Measurements from ENCODE around the gene CSTF3.

The CSTF3 gene

DNA sequence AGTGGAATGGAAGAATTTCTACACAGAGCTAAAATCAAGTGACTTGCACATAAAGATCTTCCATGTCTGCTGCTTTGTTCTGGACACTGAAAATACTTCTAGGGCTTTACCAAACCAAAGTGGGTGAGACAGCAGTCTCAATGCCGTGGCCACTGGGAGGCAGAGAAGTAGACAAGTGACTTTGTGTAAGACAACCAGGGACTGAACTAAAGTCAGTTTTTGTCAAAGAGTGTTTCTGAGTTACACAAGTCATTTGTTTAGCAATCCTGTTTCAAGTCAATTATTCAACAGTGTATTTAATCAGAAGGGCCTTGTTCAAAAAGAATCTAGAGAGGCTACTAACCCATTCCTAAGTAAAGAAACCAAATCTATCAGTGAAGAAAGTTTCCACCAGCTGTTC, 75.3 kb downstream of the CSTF3 start:
- TF ChIP-seq, protein P1, sequence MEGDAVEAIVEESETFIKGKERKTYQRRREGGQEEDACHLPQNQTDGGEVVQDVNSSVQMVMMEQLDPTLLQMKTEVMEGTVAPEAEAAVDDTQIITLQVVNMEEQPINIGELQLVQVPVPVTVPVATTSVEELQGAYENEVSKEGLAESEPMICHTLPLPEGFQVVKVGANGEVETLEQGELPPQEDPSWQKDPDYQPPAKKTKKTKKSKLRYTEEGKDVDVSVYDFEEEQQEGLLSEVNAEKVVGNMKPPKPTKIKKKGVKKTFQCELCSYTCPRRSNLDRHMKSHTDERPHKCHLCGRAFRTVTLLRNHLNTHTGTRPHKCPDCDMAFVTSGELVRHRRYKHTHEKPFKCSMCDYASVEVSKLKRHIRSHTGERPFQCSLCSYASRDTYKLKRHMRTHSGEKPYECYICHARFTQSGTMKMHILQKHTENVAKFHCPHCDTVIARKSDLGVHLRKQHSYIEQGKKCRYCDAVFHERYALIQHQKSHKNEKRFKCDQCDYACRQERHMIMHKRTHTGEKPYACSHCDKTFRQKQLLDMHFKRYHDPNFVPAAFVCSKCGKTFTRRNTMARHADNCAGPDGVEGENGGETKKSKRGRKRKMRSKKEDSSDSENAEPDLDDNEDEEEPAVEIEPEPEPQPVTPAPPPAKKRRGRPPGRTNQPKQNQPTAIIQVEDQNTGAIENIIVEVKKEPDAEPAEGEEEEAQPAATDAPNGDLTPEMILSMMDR (IDR thresholded peaks at IDR 0.05; ENCODE audit: low read depth, low read length), result no peak
- DNase-seq, result no peak
- Histone ChIP-seq H3K27me3 (no peaks in the 10 kb centered on the region), H3K9me3 (no peaks in the 10 kb centered on the region), H3K4me3 (ENCODE audit: low read depth, low read length) (no peak overlapping the region), H3K4me1 (no peaks in the 10 kb centered on the region), H3K36me3 (peaks cover 4% of the 10 kb centered on the region)

DNA sequence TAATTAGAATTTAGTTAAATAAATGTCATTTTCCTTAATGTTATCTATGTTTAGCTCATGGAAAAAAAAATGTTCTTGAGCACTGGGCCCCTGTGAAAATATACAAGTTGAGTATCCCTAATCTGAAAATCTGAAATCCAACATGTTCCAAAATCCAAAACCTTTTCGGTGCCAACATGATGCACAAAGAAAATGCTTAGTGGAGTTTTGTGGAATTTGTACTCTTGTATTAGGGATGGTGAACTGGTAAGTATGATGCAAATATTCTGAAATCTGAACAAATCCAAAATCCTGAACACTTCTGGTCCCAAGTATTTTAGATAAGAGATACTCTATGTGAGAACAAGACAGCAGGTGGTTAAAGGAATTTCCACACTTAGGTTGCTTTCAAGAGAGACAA, 77.4 kb downstream of the CSTF3 start:
- TF ChIP-seq, protein P1 (IDR thresholded peaks at IDR 0.05; ENCODE audit: low read depth, low read length), result no peak
- no peak overlapping the region for H3K4me3 ChIP-seq (ENCODE audit: low read depth, low read length)
- no peaks in the 10 kb centered on the region; the same call in none of the 2 replicates for H3K36me3 ChIP-seq

DNA sequence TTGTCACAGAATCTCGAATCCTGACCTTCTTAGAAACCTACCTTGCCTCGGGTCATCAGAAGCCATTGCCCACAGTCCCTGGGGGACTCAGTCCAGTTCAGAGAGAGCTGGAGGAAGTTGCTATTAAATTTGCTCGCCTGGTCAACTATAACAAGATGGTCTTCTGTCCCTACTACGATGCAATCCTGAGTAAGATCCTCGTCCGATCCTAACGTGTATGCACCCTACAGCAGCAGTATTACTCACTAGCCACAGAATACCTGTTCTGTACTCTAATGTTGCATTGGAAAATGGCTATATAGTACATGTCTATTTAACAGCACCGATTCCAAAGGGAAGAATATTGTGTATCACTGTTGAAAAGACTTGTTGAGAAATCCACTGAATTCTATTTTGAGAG, 88.8 kb downstream of the CSTF3 start:
- DNase-seq, result no peak
- no peaks in the 10 kb centered on the region for H3K9me3 ChIP-seq
- TF ChIP-seq, protein P1 (IDR thresholded peaks at IDR 0.05; ENCODE audit: low read depth, low read length), result no peak
- no peaks in the 10 kb centered on the region for H3K27me3 ChIP-seq
- H3K4me1 ChIP-seq, result no peaks in the 10 kb centered on the region
- H3K36me3 ChIP-seq, result no peaks in the 10 kb centered on the region
- no peak overlapping the region for H3K4me3 ChIP-seq (ENCODE audit: low read depth, low read length)

More for the DNA sequence above, 77.4 kb downstream of the CSTF3 start:
- no peaks in the 10 kb centered on the region for H3K4me1 ChIP-seq
- H3K27me3 ChIP-seq, result no peaks in the 10 kb centered on the region
- no peaks in the 10 kb centered on the region for H3K9me3 ChIP-seq
- no peak for DNase-seq

DNA sequence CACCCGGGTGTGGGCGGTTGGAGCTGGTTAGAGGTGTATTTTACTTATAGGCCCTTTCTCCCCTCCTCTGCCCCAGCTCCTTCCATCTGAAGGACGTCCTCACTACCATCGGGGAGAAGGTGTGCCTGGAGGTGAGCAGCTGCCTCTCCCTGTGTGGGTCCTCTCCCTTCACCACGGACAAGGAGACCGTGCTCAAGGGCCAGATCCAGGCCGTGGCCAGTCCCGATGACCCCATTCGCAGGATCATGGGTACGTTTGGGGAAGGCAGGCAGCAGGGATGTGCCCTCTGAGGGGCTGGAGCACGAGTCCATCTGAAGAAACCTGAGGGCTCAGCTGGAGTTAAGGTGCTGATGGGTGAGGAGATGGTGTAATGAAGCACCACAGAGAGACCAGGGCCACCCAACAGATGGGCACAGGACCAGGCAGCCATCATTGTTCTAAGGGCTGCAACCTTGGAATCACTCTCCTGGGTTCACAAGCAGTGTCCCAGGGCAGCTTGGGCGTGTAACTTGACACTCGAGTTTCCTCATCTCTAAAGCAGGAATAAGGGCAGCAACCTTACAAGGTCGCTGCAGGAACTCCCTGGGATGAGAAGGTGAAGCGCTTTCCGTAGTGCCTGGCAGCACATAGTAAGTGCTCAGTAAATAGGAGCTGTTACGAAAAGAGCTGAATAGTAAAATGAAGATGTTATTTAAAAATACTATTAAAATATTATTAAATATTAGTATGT, 92.5 kb downstream of the CSTF3 start:
- H3K36me3 ChIP-seq, result no peaks in the 10 kb centered on the region
- no peak overlapping the region for H3K4me3 ChIP-seq (ENCODE audit: low read depth, low read length)
- DNase-seq, result no peak
- no peaks in the 10 kb centered on the region for H3K4me1 ChIP-seq
- TF ChIP-seq, protein P1 (IDR thresholded peaks at IDR 0.05; ENCODE audit: low read depth, low read length), result no peak
- H3K27me3 ChIP-seq, result no peaks in the 10 kb centered on the region
- no peaks in the 10 kb centered on the region for H3K9me3 ChIP-seq

DNA sequence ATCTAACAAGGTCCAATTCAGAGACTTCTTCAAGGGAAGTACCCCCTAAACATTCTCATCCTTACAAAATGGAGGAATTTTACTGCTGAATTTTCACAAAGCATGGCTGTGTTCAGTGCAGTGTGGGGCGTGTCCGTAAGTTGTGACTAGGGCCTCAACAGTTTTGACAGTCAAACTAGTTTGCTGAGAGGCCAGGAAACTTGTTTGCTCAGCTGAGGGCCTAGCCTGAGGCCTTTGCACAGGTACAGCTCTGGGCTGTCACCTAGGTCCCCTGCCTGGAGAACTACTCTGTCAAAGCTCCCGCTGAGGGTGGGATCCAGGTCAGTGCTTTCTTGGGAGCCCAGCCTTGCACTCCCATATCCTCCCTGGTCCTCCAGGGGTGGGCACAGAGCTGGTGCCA, 94.0 kb downstream of the CSTF3 start:
- Histone ChIP-seq H3K4me1 (no peaks in the 10 kb centered on the region), H3K36me3 (no peaks in the 10 kb centered on the region), H3K9me3 (no peaks in the 10 kb centered on the region), H3K4me3 (ENCODE audit: low read depth, low read length) (no peak overlapping the region), H3K27me3 (no peaks in the 10 kb centered on the region)
- TF ChIP-seq, protein P1 (IDR thresholded peaks at IDR 0.05; ENCODE audit: low read depth, low read length), result no peak
- no peak for DNase-seq

DNA sequence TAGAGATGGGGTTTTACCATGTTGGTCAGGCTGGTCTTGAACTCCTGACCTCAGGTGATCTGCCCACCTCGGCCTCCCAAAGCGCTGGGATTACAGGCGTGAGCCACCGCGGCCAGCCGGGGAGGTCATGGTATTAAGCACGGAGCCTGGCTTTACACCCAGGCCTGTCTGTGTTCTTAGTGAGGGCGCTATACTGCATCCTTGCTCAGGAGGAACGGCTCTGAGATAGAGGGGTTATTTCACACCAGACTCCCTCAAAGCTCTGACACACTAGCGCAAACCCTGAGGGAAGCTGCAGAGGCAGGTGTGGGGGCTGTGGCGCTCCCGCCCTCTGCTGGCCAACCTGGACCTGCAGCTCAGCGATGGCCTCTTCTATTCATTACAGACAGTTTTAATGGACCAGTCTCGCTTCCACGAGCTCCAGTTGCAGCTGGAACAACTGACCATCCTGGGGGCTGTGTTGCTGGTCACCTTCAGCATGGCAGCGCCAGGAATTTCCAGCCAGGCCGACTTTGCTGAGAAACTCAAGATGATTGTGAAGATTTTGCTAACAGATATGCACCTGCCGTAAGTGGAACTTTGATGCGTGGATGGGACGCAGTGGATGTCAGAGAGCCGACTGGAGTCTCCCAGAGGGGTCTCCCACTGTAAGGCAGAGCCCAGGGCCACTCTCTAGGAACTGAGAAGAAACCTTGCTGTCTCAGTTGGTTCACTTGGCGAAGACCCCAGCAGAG, 95.7 kb downstream of the CSTF3 start:
- no peak overlapping the region for H3K4me3 ChIP-seq (ENCODE audit: low read depth, low read length)
- H3K27me3 ChIP-seq, result no peaks in the 10 kb centered on the region
- H3K36me3 ChIP-seq, result peaks cover 4% of the 10 kb centered on the region
- peak; percentile 68 for DNase-seq
- TF ChIP-seq, protein P1 (IDR thresholded peaks at IDR 0.05; ENCODE audit: low read depth, low read length), result peak; percentile 77
- no peaks in the 10 kb centered on the region for H3K4me1 ChIP-seq
- no peaks in the 10 kb centered on the region for H3K9me3 ChIP-seq

Data from BE2C (cell line).